Endodermal cell (in vitro differentiated cells): ENCODE results near the gene MYH13. TPM values are rescaled to one million over a fixed set of nuclear protein-coding genes. Genes with fewer than 3 reads are reported as not detected.
A peak's percentile ranks its signal among the peaks of the same experiment; 100 is the strongest.

Source experiments
- DNase-seq: peaks from one replicate; pipeline ENCODE4 v3.0.0-alpha.2; 2017
- H3K27ac ChIP-seq: 2 replicates; pipeline ENCODE4 v1.5.1; 2013; ENCODE audit warnings: mild to moderate bottlenecking, low read depth, low read length, moderate library complexity
- H3K27me3 ChIP-seq: 2 replicates; pipeline ENCODE4 v1.6.1; 2013; ENCODE audit warnings: mild to moderate bottlenecking, low read length, moderate library complexity; ENCODE audit not compliant: insufficient read depth, control insufficient read depth, poor library complexity, severe bottlenecking
- H3K36me3 ChIP-seq: 2 replicates; pipeline ENCODE4 v1.7.0; 2013; ENCODE audit warnings: mild to moderate bottlenecking, low read length, moderate library complexity; ENCODE audit not compliant: control insufficient read depth, insufficient read depth
- H3K4me1 ChIP-seq: one replicate; pipeline ENCODE4 v1.7.0; 2013; ENCODE audit warnings: low read length; ENCODE audit not compliant: control insufficient read depth, insufficient read depth
- H3K4me3 ChIP-seq: 2 replicates; pipeline ENCODE4 v1.5.1; 2013; ENCODE audit warnings: mild to moderate bottlenecking, low read length, moderate library complexity
- H3K9ac ChIP-seq: 2 replicates; pipeline ENCODE4 v1.6.1; 2013; ENCODE audit warnings: mild to moderate bottlenecking, low read length, moderate library complexity; ENCODE audit not compliant: poor library complexity, severe bottlenecking; ENCODE audit errors: extremely low read depth
- H3K9me3 ChIP-seq: 2 replicates; pipeline ENCODE4 v1.6.1; 2013; ENCODE audit warnings: mild to moderate bottlenecking, low read length, moderate library complexity; ENCODE audit not compliant: control insufficient read depth
- H3K27ac Mint-ChIP-seq: 2 replicates; pipeline ENCODE4 v1.8.0; 2020; ENCODE audit warnings: mixed read lengths
- H3K27me3 Mint-ChIP-seq: 2 replicates; pipeline ENCODE4 v1.8.0; 2021; ENCODE audit warnings: mild to moderate bottlenecking, mixed read lengths; ENCODE audit not compliant: insufficient read depth
- H3K36me3 Mint-ChIP-seq: 2 replicates; pipeline ENCODE4 v1.8.0; 2020; ENCODE audit warnings: low read depth, mixed read lengths
- H3K4me1 Mint-ChIP-seq: 2 replicates; pipeline ENCODE4 v1.8.0; 2020; ENCODE audit warnings: mixed read lengths
- H3K4me3 Mint-ChIP-seq: 2 replicates; pipeline ENCODE4 v1.8.0; 2020; ENCODE audit warnings: mild to moderate bottlenecking, moderate library complexity, mixed read lengths
- H3K9me3 Mint-ChIP-seq: 2 replicates; pipeline ENCODE4 v1.8.0; 2020; ENCODE audit warnings: mild to moderate bottlenecking, mixed read lengths
- WGBS, 2 experiments: methylation state at CpG; one replicate each; pipeline versions ENCODE4 v1.1.5 to v1.1.7; 2013; ENCODE audit warnings: missing lambda C conversion rate in 2 of 2, mixed read lengths in 1 of 2; ENCODE audit not compliant: insufficient coverage in 1 of 2, insufficient read length in 1 of 2; 5-methylcytosine and 5-hydroxymethylcytosine counted together
- total RNA-seq, 2 donors: library from RNA; stranded (reverse); fragmentation: NEBNext Ultra II Directional in 1 of 2; extraction: Animal tissue kit (Norgen Biotek cat#: 25700) in 1 of 2; gene quantifications; 2 replicates in 1 of 2; 3 replicates in 1 of 2; pipeline ENCODE4 v1.2.1, GENCODE V29; 2021
- TF ChIP-seq, protein P1 (sequence below): fragments of 200-600 bp; sonication (generic); conservative IDR thresholded peaks from 2 replicates; pipeline ENCODE4 v1.5.0; 2021; ENCODE audit warnings: antibody characterized with exemption, mild to moderate bottlenecking

The MYH13 gene
- total RNA-seq, 2 donors from 2014 or later: not detected

DNA sequence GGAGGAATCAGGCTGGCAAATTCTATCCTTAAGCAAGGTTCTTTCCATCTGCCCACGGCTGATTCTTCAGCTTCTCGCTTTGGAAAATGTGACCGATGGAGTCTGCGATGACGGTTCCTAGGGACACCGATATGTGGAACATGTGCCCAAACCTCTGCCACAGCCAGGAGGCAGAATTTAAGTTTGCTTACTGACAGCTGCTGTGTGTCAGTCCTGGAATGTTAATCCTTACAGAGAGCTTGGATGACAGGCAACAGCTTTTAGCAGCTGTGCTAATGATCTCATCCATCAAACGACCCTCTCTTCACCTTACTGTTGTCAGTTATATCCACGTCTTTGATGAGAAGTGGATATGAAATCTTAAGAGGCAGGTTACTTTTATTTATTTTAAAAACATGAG is 11.4 kb upstream of the MYH13 start:
- Histone ChIP-seq H3K4me3 (no peak overlapping the region), H3K36me3 (no peaks in the 10 kb centered on the region), H3K9ac (no peak overlapping the region), H3K4me1 (peaks cover 3% of the 10 kb centered on the region), H3K9me3 (peaks cover 6% of the 10 kb centered on the region), H3K27ac (no peak overlapping the region), H3K27me3 (no peaks in the 10 kb centered on the region)
- Mint-ChIP-seq H3K27ac (no peak overlapping the region), H3K4me1 (peaks cover 22% of the 10 kb centered on the region), H3K4me3 (no peak overlapping the region), H3K27me3 (peaks cover 3% of the 10 kb centered on the region), H3K36me3 (no peaks in the 10 kb centered on the region), H3K9me3 (no peaks in the 10 kb centered on the region)
- TF ChIP-seq, protein P1, sequence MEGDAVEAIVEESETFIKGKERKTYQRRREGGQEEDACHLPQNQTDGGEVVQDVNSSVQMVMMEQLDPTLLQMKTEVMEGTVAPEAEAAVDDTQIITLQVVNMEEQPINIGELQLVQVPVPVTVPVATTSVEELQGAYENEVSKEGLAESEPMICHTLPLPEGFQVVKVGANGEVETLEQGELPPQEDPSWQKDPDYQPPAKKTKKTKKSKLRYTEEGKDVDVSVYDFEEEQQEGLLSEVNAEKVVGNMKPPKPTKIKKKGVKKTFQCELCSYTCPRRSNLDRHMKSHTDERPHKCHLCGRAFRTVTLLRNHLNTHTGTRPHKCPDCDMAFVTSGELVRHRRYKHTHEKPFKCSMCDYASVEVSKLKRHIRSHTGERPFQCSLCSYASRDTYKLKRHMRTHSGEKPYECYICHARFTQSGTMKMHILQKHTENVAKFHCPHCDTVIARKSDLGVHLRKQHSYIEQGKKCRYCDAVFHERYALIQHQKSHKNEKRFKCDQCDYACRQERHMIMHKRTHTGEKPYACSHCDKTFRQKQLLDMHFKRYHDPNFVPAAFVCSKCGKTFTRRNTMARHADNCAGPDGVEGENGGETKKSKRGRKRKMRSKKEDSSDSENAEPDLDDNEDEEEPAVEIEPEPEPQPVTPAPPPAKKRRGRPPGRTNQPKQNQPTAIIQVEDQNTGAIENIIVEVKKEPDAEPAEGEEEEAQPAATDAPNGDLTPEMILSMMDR: peak; percentile 46
- peak; percentile 60 for DNase-seq
- WGBS, 2 experiments: 90 to 93% methylated on average over 6 of the region's 8 CpGs

GRCh38 chr17:10380631-10381408 is 8.0 kb upstream of the MYH13 start:
- no peaks in the 10 kb centered on the region for H3K36me3 ChIP-seq
- no peak for DNase-seq
- no peak overlapping the region for H3K4me3 ChIP-seq
- no peaks in the 10 kb centered on the region for H3K36me3 Mint-ChIP-seq
- H3K27me3 ChIP-seq: no peaks in the 10 kb centered on the region
- H3K27ac Mint-ChIP-seq: no peak overlapping the region
- H3K27me3 Mint-ChIP-seq: no peaks in the 10 kb centered on the region
- H3K4me3 Mint-ChIP-seq: no peak overlapping the region
- TF ChIP-seq, protein P1: no peak
- no peaks in the 10 kb centered on the region for H3K9me3 ChIP-seq
- H3K9ac ChIP-seq: no peak overlapping the region
- peaks cover 22% of the 10 kb centered on the region for H3K4me1 Mint-ChIP-seq
- H3K4me1 ChIP-seq: peaks cover 3% of the 10 kb centered on the region
- no peak overlapping the region for H3K27ac ChIP-seq
- WGBS, 2 experiments: 96 to 100% methylated on average over 2 to 3 of the region's 3 CpGs
- H3K9me3 Mint-ChIP-seq: no peaks in the 10 kb centered on the region

- no peak for DNase-seq
- Mint-ChIP-seq H3K9me3 (no peaks in the 10 kb centered on the region), H3K27me3 (no peaks in the 10 kb centered on the region), H3K4me1 (no peaks in the 10 kb centered on the region), H3K4me3 (no peak overlapping the region), H3K27ac (no peak overlapping the region), H3K36me3 (no peaks in the 10 kb centered on the region)
- WGBS, 2 experiments: 87 to 93% methylated on average over 7 of the region's 7 CpGs
- TF ChIP-seq, protein P1: no peak
- Histone ChIP-seq H3K9me3 (no peaks in the 10 kb centered on the region), H3K27me3 (peaks cover 4% of the 10 kb centered on the region), H3K36me3 (no peaks in the 10 kb centered on the region), H3K27ac (no peak overlapping the region), H3K4me1 (no peaks in the 10 kb centered on the region), H3K9ac (no peak overlapping the region), H3K4me3 (no peak overlapping the region)
Measured at GRCh38 chr17:10370016-10370608, 2.7 kb downstream of the MYH13 start.
